Measurements from ENCODE around the gene CTSE. TPM values are rescaled to one million over a fixed set of nuclear protein-coding genes. Genes with fewer than 3 reads are reported as not detected.

CTSE gene
- total and polyA plus RNA-seq, 2 of the 8 experiments (the other 6 are each of a cell fraction or from before 2014, with no cell fraction given) = 0.03 TPM; not detected in 1

DNA sequence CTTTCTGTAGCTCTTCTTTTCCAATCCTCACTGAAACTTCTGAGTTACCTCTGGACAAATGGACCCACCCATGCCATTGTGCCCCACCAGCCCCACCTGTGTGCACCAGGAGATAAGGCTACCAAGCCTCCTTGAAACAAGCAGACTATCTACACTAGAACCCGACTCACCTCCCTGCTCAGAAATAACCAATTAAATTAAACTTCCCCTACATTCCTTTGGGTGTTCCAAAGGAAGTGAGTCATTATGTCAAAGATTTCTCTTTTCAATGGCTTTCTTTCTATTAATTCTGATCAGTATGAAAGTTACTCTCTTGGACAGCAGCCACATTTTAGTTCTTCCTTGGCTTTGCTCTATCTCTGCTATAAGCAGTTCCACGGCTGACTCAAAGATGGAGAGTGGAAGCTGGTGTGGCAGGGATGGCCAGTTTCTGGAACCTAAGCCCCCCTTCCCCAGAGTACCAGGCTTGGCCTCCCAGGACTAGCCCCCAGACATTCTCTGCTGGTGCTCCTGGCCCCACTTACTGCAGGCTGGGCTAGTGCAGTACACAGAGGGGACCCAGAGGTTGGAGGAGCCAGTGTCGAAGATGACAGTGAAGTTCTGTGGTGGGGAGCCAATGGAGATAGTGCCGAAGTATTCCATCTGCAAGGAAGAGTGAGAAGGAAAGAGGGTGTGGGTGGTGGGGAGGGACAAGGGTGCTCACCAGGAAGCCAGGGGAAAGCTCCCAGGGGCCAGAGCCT lies 1.9 kb downstream of the CTSE start:
- Histone ChIP-seq H3K36me3 (ENCODE audit: control insufficient read depth in 2 of 4, insufficient read depth in 4 of 4, low read length in 3 of 4) (no peaks in the 10 kb centered on the region), H2BK20ac (ENCODE audit: low read length) (no peak overlapping the region), H2AFZ (ENCODE audit: low read length) (no peak overlapping the region), H3K18ac (ENCODE audit: extremely low read depth, low read length) (no peak overlapping the region), H4K20me1 (replicated peaks in 1 of 2; ENCODE audit: control insufficient read depth in 1 of 2, insufficient read depth in 2 of 2, low read length in 2 of 2) (no peaks in the 10 kb centered on the region), H3K4me3 (ENCODE audit: extremely low read depth in 1 of 4, insufficient read depth in 2 of 4, low read depth in 3 of 4, low read length in 4 of 4) (no peak overlapping the region), H3K9me3 (ENCODE audit: insufficient read depth in 2 of 2, low read depth in 1 of 2, low read length in 1 of 2) (no peaks in the 10 kb centered on the region), H3K56ac (replicated peaks; ENCODE audit: insufficient read length, low read depth, low read length) (no peak overlapping the region), H2BK12ac (ENCODE audit: low read depth, low read length) (no peak overlapping the region), H3K4ac (replicated peaks; ENCODE audit: insufficient read length, low read depth, low read length) (no peak overlapping the region), H3K27me3 (replicated peaks in 1 of 4; ENCODE audit: control insufficient read depth in 3 of 4, extremely low read depth in 1 of 4, insufficient read depth in 3 of 4, low read length in 3 of 4) (no peaks in the 10 kb centered on the region; a peak in 1 of 7 replicates), H3K79me1 (ENCODE audit: low read depth, low read length) (no peaks in the 10 kb centered on the region), H3K23me2 (ENCODE audit: low read depth, low read length) (no peaks in the 10 kb centered on the region), H3K14ac (ENCODE audit: insufficient read length) (no peak overlapping the region), H3K27ac (ENCODE audit: low read depth, low read length) (no peak overlapping the region), H2AK5ac (ENCODE audit: low read depth, low read length) (no peak overlapping the region), H4K5ac (ENCODE audit: insufficient read length, low read depth, low read length) (no peak overlapping the region), H4K91ac (replicated peaks; ENCODE audit: insufficient read length, low read length) (no peak overlapping the region), H3K4me1 (replicated peaks in 1 of 4; ENCODE audit: control insufficient read depth in 3 of 4, insufficient read depth in 4 of 4, low read length in 3 of 4) (no peaks in the 10 kb centered on the region), H3K23ac (ENCODE audit: insufficient read length) (no peak overlapping the region), H2BK15ac (ENCODE audit: low read length) (no peak overlapping the region), H4K8ac (ENCODE audit: extremely low read depth, insufficient read depth, low read length) (no peak overlapping the region), H3K79me2 (ENCODE audit: control insufficient read depth in 1 of 2, insufficient read depth in 2 of 2, low read length in 2 of 2) (no peaks in the 10 kb centered on the region), H2BK5ac (ENCODE audit: low read depth, low read length) (no peak overlapping the region), H2BK120ac (replicated peaks; ENCODE audit: low read depth, low read length) (no peak overlapping the region), H3K9ac (replicated peaks in 1 of 4; ENCODE audit: extremely low read depth in 1 of 4, low read depth in 3 of 4, low read length in 3 of 4) (no peak overlapping the region), H3K4me2 (ENCODE audit: insufficient read depth in 1 of 2, low read depth in 2 of 2, low read length in 2 of 2) (no peak overlapping the region)
- WGBS, 2 experiments (ENCODE audit: extremely low coverage in 1 of 2, insufficient coverage in 1 of 2, insufficient read length in 1 of 2, insufficient replicate concordance in 2 of 2, low coverage in 1 of 2, low lambda C conversion rate in 2 of 2, missing lambda C conversion rate in 1 of 2) = 86% methylated on average over 4 of the region's 4 CpGs; no CpG with 5 or more reads in 1 of the 2 experiments
- TF ChIP-seq FOSL1 (IDR thresholded peaks at IDR 0.05; ENCODE audit: insufficient read depth, low read depth, low read length) = no peak
- CTCF ChIA-PET (ENCODE audit: partially characterized antibody) = interaction anchor here (0.6 to 2.4 kb wide), 5 partner anchors 9 to 230 kb away, joined by 3 to 23 read pairs (median 3); no protein-coding TSS in a partner anchor
- no peak for DNase-seq (ENCODE audit: low read depth in 1 of 2, low spot score in 2 of 2)
- POLR2A ChIA-PET (ENCODE audit: partially characterized antibody) = no interaction called here
- FAIRE-seq = no peak

All from H1 (cell line).